RPMI7951 (cell line): Measurements from ENCODE around the gene XRRA1. TPM values are rescaled to one million over a fixed set of nuclear protein-coding genes. Genes with fewer than 3 reads are reported as not detected.
"Not testable (repeated sequence)": the region's sequence is repeated elsewhere in the genome, so short reads cannot be mapped to it uniquely, and the experiment has no call there.

Experiments used
- DNase-seq: peaks from one replicate; pipeline ENCODE4 v3.0.0-alpha.2; 2012; ENCODE audit warnings: low read depth
- total RNA-seq: library from RNA; depleted of rRNA; stranded (reverse); fragments of >200 nt; shearing (Covaris generic); gene quantifications from 2 replicates; pipeline ENCODE4 v1.2.3, GENCODE V29; 2014

The XRRA1 gene
- total RNA-seq, 1 experiment from 2014 or later, result 14.3 TPM

- no peak for DNase-seq
These were observed 52.6 kb downstream of the XRRA1 start for GRCh38 chr11:74896311-74896710.

GRCh38 chr11:74895340-74896116 is 53.4 kb downstream of the XRRA1 start:
- DNase-seq, result no peak

- not testable (repeated sequence) for DNase-seq
These were observed 55.9 kb downstream of the XRRA1 start for GRCh38 chr11:74893015-74893414.

GRCh38 chr11:74877132-74877531 is 71.8 kb downstream of the XRRA1 start:
- DNase-seq, result peak; percentile 14

- DNase-seq, result no peak
These were observed 77.9 kb downstream of the XRRA1 start for GRCh38 chr11:74871037-74871436.

- DNase-seq, result peak; percentile 23
These were observed 78.4 kb downstream of the XRRA1 start for GRCh38 chr11:74870485-74870884.

- DNase-seq, result no peak
These were observed 82.3 kb downstream of the XRRA1 start for GRCh38 chr11:74866557-74866956.

GRCh38 chr11:74863410-74863809 is 85.5 kb downstream of the XRRA1 start:
- no peak for DNase-seq

GRCh38 chr11:74860743-74861142 is 88.1 kb downstream of the XRRA1 start:
- no peak for DNase-seq

GRCh38 chr11:74853223-74853622 is 95.7 kb downstream of the XRRA1 start:
- no peak for DNase-seq

- peak; percentile 63 for DNase-seq
These were observed 99.1 kb downstream of the XRRA1 start for GRCh38 chr11:74849525-74850391.

GRCh38 chr11:74847895-74848294 is 101.0 kb downstream of the XRRA1 start:
- DNase-seq, result no peak

GRCh38 chr11:74847395-74847794 is 101.5 kb downstream of the XRRA1 start:
- no peak for DNase-seq

- no peak for DNase-seq
These were observed 102.1 kb downstream of the XRRA1 start for GRCh38 chr11:74846770-74847169.

GRCh38 chr11:74845978-74846517 is 102.8 kb downstream of the XRRA1 start:
- no peak for DNase-seq

GRCh38 chr11:74844865-74845264 is 104.0 kb downstream of the XRRA1 start:
- no peak for DNase-seq

GRCh38 chr11:74844072-74844471 is 104.8 kb downstream of the XRRA1 start:
- DNase-seq, result no peak

GRCh38 chr11:74842967-74843366 is 105.9 kb downstream of the XRRA1 start:
- DNase-seq, result no peak

- no peak for DNase-seq
These were observed 108.4 kb downstream of the XRRA1 start for GRCh38 chr11:74840486-74840885.

GRCh38 chr11:74839971-74840370 is 108.9 kb downstream of the XRRA1 start:
- no peak for DNase-seq

- DNase-seq, result no peak
These were observed 109.4 kb downstream of the XRRA1 start for GRCh38 chr11:74839446-74839845.

- DNase-seq, result no peak
These were observed 110.7 kb downstream of the XRRA1 start for GRCh38 chr11:74838188-74838587.

- DNase-seq, result no peak
These were observed 111.7 kb downstream of the XRRA1 start for GRCh38 chr11:74837191-74837590.
